SK-N-DZ (cell line): Measurements from ENCODE around the gene DHRS11.
"Not testable (repeated sequence)": the region's sequence is repeated elsewhere in the genome, so short reads cannot be mapped to it uniquely, and the experiment has no call there.

Experiments used
- DNase-seq: peaks from one replicate; pipeline ENCODE4 v3.0.0-alpha.2; 2015; ENCODE audit warnings: low spot score

The DHRS11 gene

DNA sequence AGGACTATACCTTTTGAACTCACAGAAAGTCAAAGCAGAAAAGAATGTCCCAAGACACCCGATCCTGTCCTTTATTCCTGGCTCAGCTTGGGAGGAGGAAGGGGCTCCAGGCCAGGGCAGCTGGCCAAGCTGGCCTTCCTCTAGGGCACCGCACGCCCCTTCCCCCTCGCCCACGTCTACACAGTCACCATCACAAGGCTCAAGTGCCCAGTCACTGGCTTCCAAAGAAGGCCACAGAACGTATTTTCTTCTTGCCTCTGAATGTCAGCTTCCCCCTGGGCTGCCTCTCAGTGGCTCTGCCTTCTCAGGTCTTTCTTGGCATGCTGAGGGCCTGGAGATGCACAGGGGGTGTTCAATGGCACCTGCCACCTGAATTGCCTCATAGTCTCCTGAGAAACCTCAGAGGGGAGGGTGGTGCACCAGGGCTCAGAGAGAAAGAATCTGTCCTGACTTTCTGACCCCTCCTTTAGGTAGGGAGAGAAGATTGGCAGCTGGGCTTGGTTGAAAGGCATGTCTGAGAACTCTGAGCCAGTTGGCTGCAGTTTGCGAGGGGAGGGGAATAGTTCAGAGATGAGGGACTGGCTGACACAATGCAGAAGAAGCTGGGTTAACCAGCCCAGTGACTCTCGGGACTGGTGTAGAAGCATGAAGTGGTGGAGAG lies 2.1 kb downstream of the DHRS11 start:
- DNase-seq = no peak

GRCh38 chr17:36594626-36595401 lies 3.1 kb downstream of the DHRS11 start:
- no peak for DNase-seq

GRCh38 chr17:36597226-36597625 lies 5.5 kb downstream of the DHRS11 start:
- no peak for DNase-seq

DNA sequence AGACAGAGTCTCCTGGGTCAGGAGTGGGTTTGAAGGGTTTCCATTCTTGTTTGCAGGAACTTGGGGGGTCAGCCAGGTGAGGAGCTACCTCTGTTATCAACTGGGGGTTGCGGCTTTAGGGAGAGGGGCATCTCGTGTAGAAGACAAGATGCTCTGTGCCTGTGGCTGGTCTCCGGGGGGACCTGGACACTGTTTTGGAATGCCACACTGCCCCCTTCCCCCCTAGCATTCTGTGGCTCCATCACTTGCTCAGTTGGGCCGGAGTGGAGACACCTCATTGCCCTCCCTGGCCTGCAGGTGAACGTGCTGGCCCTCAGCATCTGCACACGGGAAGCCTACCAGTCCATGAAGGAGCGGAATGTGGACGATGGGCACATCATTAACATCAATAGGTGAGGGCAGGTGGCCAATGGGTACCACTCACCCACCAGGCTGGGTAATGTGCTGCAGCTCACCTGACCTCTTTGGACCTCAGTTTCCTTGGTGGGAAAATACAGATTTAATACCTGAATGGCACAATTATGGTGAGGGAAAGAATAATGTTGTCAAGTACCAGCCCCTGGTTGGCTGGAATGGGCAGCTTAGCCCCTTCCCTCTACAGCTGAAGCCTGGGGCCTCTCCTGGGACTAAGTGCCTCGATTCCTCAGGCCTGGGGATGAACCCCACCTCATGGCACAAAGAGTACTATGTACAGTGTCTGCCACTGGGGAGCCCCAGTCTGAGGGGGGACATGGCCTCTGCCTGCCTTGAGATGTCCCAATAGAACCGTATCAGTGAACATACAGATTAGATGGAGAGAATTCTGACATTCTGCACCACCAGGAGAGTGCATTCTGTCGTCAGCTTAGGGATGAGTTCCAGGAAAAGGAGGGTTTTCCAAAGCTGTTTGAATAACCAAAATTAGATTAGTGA lies 6.4 kb downstream of the DHRS11 start:
- no peak for DNase-seq

GRCh38 chr17:36598951-36599401 lies 7.3 kb downstream of the DHRS11 start:
- DNase-seq = no peak

- no peak for DNase-seq
Measured at GRCh38 chr17:36599546-36600250, 8.0 kb downstream of the DHRS11 start.

DNA sequence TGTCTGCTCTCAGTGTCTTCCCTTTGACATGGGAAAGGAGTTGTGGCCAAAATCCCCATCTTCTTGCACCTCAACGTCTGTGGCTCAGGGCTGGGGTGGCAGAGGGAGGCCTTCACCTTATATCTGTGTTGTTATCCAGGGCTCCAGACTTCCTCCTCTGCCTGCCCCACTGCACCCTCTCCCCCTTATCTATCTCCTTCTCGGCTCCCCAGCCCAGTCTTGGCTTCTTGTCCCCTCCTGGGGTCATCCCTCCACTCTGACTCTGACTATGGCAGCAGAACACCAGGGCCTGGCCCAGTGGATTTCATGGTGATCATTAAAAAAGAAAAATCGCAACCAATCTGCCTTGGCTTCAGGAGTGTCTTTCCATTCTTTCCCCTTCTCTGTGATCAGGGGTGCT lies 8.8 kb downstream of the DHRS11 start:
- DNase-seq = no peak

DNA sequence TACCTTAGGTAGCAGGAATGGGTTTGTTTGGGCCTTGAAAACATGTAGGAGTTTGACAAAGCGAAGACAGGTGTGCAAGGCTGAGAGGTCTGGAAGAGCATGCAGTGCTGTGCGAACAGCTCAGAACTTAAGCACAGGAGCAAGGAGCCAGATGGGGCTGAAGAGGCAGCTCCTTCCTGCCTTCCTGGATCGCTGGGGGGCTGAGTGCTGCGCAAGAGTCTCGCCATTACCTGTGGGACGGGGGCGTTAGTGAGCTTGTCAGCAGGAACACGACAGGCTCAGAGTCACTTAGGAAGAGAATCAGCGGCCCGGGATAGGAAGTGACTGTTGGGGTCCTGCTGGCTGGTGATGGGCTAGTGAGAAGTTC lies 9.2 kb downstream of the DHRS11 start:
- no peak for DNase-seq

DNA sequence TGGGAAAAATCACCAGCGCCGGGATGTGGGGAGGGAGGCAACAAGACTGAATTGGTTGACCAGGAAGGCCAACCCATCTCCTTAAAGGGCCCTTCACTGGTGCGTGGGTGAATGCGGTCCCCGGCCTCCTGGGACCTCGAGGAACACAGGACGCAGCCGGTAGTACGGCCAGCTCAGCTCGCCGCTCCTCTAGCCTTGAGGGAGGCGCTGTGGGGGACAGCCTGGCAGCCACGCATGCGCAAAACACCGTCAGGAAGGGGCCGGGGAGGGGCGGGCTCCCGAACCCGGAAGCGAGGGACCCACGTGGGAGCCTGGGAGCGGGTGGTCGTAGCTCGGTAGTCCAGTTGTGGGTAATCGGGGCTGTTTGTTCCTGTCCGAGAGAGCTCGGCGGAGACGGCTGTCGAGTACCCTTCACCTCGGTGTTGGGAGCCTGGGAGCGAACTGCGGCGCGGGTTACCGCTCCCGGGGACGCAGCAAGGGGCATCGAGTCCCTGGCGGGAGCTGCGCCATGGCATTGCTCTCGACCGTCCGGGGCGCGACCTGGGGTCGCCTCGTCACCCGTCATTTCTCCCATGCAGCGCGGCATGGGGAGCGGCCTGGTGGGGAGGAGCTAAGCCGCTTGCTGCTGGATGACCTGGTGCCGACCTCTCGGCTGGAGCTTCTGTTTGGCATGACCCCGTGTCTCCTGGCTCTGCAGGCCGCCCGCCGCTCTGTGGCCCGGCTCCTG lies 9.8 kb downstream of the DHRS11 start, which contains the start of gene MRM1:
Gene MRM1, plus strand, starts transcription at position 281 of the 727 bp plus-strand sequence. Its CDS starts 228 bp downstream, at position 509.
- DNase-seq = peak; percentile 92

DNA sequence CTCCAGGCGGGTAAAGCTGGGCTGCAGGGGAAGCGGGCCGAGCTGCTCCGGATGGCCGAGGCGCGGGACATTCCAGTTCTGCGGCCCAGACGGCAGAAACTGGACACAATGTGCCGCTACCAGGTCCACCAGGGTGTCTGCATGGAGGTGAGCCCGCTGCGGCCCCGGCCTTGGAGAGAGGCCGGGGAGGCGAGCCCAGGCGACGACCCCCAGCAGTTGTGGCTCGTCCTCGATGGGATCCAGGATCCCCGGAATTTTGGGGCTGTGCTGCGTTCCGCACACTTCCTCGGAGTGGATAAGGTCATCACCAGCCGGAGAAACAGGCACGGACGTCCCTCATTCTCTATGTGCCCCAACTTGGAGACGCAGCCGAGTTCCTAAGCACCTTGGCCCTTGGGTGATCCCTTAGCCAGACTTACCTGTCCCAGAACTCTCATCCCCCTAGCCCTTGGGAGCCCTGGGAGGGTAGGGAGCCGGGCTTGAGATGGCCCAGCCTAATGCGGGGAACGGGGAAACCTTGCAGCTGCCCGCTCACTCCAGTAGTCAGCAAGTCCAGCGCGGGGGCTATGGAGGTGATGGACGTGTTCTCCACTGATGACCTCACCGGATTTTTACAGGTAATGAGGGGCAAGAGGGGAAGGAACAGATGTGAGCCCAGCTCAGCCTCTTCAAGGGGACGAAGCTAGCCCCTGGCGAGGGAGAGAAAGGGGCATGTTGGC lies 10.5 kb downstream of the DHRS11 start:
- no peak for DNase-seq

DNA sequence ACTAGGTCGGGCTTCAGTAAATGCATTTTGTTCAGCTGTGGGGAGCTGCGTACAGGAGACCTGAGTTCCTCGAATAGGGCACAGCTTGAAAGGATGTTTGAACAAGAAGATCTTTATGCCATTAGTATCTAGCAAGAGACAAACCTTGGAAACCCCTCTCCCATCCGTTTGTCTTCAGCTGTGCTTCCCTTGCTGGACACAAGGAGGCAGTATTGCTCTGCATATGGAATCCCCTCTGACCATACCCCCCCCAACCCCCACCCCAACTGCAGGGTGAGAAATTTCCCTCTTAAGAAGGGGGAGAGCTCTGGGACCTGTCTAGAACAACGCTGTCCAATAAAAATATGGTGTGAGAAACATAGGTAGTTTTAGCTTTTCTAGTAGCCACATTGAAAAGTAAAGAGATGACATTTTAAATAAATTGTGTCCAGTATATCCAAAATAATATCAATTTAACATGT lies 11.3 kb downstream of the DHRS11 start:
- DNase-seq = peak; percentile 74

DNA sequence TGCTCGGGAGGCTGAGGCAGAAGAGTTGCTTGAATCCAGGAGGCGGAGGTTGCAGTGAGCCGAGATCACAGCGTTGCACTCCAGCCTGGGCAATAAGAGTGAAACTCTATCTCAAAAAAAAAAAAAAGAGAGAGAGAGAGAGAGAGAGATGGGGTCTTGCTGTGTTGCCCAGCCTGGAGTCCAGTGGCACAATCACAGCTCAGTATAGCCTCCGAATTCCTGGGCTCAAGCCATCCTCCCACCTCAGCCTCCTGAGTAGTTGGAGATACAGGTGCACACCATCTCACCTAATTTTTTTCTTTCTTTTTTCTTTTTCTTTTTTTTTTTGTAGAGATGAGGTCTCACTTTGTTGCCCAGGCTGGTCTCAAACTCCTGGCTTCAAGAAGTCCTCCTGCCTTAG lies 13.3 kb downstream of the DHRS11 start:
- DNase-seq = not testable (repeated sequence)

- DNase-seq = no peak
Measured at GRCh38 chr17:36608280-36608679, 16.6 kb downstream of the DHRS11 start.

DNA sequence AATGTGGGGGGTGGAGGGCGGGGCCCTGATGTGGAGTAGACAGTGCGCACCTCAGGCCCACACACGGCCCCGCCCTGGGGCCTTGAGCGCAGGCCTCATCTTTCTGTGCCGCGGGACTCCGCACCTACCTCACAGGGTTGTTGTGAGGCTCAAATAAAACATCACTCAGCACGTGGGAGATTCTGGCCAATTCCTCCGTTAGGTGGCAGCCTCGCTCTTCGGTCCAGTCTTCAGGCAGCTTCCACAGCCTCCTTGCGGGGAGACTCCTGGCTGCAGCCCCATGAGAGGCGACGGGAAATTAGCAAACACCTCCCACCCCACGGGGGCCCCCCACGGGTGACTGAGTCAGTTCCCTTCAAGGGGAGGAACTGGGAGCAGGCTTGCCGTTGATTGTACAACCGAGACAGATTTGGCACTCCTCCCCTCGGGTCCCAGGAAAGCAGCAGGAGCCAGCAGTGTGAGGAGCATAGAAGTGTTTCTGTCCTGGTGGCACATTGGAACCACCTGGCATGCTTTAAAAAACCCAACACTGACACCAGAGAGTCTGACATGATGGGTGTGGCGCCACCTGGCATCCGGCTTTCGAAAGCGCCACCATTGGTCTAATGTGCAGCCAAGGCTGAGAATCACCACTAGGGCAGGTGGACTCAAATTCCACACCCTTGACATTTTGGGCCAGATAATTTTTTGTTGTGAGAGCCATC lies 17.3 kb downstream of the DHRS11 start:
- no peak for DNase-seq

GRCh38 chr17:36609498-36609862 lies 17.8 kb downstream of the DHRS11 start:
- no peak for DNase-seq

DNA sequence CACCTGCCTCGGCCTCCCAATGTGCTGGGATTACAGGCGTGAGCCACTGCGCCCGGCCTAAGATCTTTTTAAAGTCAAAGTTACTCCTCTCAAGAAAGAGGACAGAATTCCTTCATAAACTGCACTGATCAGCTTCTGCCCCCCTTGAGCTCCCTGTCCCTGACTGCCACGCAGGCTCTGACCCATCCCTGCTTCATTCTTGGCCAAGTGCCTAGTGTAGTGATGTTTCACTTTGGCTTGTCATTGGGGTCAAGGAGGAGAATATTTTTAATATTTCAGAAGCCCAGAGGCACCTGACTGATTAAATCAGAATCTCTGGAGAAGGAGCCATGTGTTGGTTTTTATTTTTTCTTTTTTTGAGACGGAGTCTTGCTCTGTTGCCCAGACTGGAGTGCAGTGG lies 18.8 kb downstream of the DHRS11 start:
- no peak for DNase-seq

GRCh38 chr17:36611345-36612072 lies 19.8 kb downstream of the DHRS11 start:
- DNase-seq = no peak

DNA sequence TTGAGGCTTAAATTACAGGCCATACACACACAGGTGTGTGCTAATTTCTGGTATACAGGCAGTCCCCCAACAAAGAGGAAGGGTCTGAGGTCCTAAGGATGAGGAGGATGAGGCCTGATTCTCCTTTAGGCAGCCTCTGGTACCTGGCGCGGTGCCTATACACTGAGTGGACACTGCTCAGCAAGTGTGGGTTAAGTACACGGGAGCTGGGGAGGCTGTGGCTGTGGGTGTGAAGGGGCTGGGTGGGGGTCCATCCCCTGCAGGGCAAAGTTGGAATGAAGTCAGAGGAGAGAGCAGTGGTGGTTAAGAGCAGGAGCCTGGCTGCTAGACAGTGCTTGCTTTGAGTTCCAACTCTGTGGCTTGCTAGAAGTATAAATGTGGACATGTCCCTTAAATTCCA lies 20.6 kb downstream of the DHRS11 start:
- no peak for DNase-seq

DNA sequence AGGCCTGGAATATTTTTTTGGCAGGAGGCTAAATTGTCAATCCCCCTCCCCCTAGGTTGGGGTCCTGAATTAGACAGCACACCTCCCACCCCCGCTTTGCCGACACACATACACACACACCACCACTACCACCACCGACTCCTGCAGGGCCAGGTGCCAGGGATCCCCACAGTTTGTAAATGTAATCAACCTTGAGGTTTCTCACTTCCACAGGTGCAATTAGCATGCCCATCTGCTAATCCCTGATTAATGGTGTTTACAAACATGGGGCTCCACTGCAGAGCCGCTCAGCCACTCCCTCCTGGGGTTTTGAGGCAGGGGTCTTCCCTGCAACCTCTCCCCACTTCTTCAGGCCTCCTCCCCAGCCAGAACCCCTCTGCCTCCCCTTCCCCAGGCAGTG lies 21.5 kb downstream of the DHRS11 start:
- DNase-seq = no peak
